Keratinocyte (primary cell): Measurements from ENCODE around the gene GADD45G. TPM values are rescaled to one million over a fixed set of nuclear protein-coding genes. Genes with fewer than 3 reads are reported as not detected.

ENCODE experiments used
- DNase-seq: peaks from one replicate; pipeline ENCODE4 v3.0.0-alpha.2; 2011; ENCODE audit warnings: low read depth, missing footprints, low spot score
- FAIRE-seq: peaks from 2 replicates; lab custom pipeline; 2011; peaks lifted over from hg19 to GRCh38; lab: Jason Lieb, UNC
- H2AFZ ChIP-seq: 2 replicates; pipeline ENCODE4 v1.6.0; 2012; ENCODE audit warnings: low read length, control low read depth, inconsistent platforms; ENCODE audit not compliant: control insufficient read depth
- H3K27ac ChIP-seq: 2 replicates; pipeline ENCODE4 v1.5.1; 2011; ENCODE audit warnings: low read length; ENCODE audit not compliant: control insufficient read depth, insufficient read depth
- H3K27me3 ChIP-seq: 3 replicates; pipeline ENCODE4 v1.6.0; 2011; ENCODE audit warnings: low read length; ENCODE audit not compliant: control insufficient read depth, insufficient read depth; ENCODE audit errors: extremely low read depth
- H3K36me3 ChIP-seq, 2 experiments: 2 replicates in 1 of 2; 3 replicates in 1 of 2; pipeline ENCODE4 v1.5.1; 2011; ENCODE audit warnings: low read length in 2 of 2, mild to moderate bottlenecking in 1 of 2; ENCODE audit not compliant: control insufficient read depth in 2 of 2, insufficient read depth in 2 of 2; ENCODE audit errors: extremely low read depth in 1 of 2
- H3K4me1 ChIP-seq: 3 replicates; pipeline ENCODE4 v1.5.1; 2011; ENCODE audit warnings: low read length; ENCODE audit not compliant: control insufficient read depth, insufficient read depth; ENCODE audit errors: extremely low read depth
- H3K4me2 ChIP-seq: 3 replicates; pipeline ENCODE4 v1.6.0; 2011; ENCODE audit warnings: low read depth, low read length; ENCODE audit not compliant: control insufficient read depth, insufficient read depth; ENCODE audit errors: extremely low read depth
- H3K4me3 ChIP-seq, 3 experiments: fragments of 200-600 bp in 1 of 3; sonication (generic) in 1 of 3; 2 replicates in 2 of 3; 3 replicates in 1 of 3; pipeline ENCODE4 v1.5.1; 2011 to 2016; ENCODE audit warnings: low read length in 3 of 3, mild to moderate bottlenecking in 3 of 3, control low read depth in 2 of 3, inconsistent platforms in 1 of 3, low read depth in 1 of 3, mixed read lengths in 1 of 3, mixed run types in 1 of 3, moderate library complexity in 1 of 3; ENCODE audit not compliant: control insufficient read depth in 2 of 3, insufficient read depth in 2 of 3; ENCODE audit errors: extremely low read depth in 1 of 3
- H3K79me2 ChIP-seq: 2 replicates; pipeline ENCODE4 v1.6.0; 2012; ENCODE audit warnings: low read length; ENCODE audit not compliant: control insufficient read depth, insufficient read depth
- H3K9ac ChIP-seq: 3 replicates; pipeline ENCODE4 v1.6.0; 2011; ENCODE audit warnings: low read length; ENCODE audit not compliant: control insufficient read depth, insufficient read depth; ENCODE audit errors: extremely low read depth
- H3K9me1 ChIP-seq: 3 replicates; pipeline ENCODE4 v1.6.0; 2011; ENCODE audit warnings: low read length; ENCODE audit not compliant: control insufficient read depth, insufficient read depth; ENCODE audit errors: extremely low read depth
- H3K9me3 ChIP-seq: 2 replicates; pipeline ENCODE4 v1.5.1; 2012; ENCODE audit warnings: low read depth, low read length; ENCODE audit not compliant: control insufficient read depth
- H4K20me1 ChIP-seq: 3 replicates; pipeline ENCODE4 v1.6.0; 2011; ENCODE audit warnings: low read length; ENCODE audit not compliant: control insufficient read depth, insufficient read depth; ENCODE audit errors: extremely low read depth
- EZH2 ChIP-seq: IDR thresholded peaks from one replicate; pipeline ENCODE4 v1.6.1; 2012; ENCODE audit warnings: inconsistent platforms, mild to moderate bottlenecking, low read length, moderate library complexity
- dilution Hi-C: fragments of 300-500 bp; cut with MboI; formaldehyde crosslinking; loops from one replicate; pipeline ENCODE4 v1.7.0; 2020; ENCODE audit warnings: low sequenced_read_pairs; ENCODE audit not compliant: extremely low pct_ligation_motif_present
- polyA plus RNA-seq, 5 experiments: library from polyadenylated mRNA; depleted of rRNA in 3 of 5; stranded (reverse) in 3 of 5; stranded (forward) in 1 of 5; unstranded in 1 of 5; fragments of >200 nt; gene quantifications; 1 replicate in 1 of 5; 2 replicates in 3 of 5; 3 replicates in 1 of 5; pipeline versions ENCODE4 v1.2.1 to v1.2.3, GENCODE V29; 2011 to 2012; ENCODE audit warnings: missing spikeins in 2 of 5, low read depth in 1 of 5, low replicate concordance in 1 of 5
- TF ChIP-seq, protein P1 (sequence below), 3 experiments: IDR thresholded peaks in 1 of 3; conservative IDR thresholded peaks in 1 of 3; optimal IDR thresholded peaks in 1 of 3; 2 replicates in 2 of 3; 3 replicates in 1 of 3; pipeline versions ENCODE3 to v1.5.1; 2011; ENCODE audit warnings: low read length in 3 of 3, mild to moderate bottlenecking in 3 of 3, moderate library complexity in 2 of 3, control low read depth in 1 of 3, inconsistent platforms in 1 of 3; ENCODE audit not compliant: insufficient read depth in 2 of 3; ENCODE audit errors: extremely low read depth in 1 of 3

Gene GADD45G
- polyA plus RNA-seq, 1 donor (not counting 4 experiments of a cell fraction or from before 2014, with no cell fraction given) = 0.05 TPM

- no peak for FAIRE-seq
- no peak for DNase-seq
- no peak overlapping the region for H2AFZ ChIP-seq
Measured at GRCh38 chr9:89603767-89604665, 796 bp upstream of the GADD45G start.

DNA sequence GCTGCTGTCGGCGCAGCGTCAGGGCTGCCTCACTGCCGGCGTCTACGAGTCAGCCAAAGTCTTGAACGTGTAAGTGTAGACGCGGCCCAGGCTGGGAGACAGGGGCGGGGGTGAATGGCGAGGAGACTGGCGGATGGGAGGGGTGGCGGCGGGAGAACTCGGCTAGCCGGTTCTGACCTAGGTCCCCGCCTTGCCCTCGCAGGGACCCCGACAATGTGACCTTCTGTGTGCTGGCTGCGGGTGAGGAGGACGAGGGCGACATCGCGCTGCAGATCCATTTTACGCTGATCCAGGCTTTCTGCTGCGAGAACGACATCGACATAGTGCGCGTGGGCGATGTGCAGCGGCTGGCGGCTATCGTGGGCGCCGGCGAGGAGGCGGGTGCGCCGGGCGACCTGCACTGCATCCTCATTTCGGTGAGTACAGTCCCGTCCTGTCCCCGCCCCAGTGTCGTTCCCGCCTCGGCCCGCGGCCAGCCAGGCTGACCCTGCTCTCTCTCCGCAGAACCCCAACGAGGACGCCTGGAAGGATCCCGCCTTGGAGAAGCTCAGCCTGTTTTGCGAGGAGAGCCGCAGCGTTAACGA, 745 bp downstream of the GADD45G start:
- Histone ChIP-seq H2AFZ (peak overlapping the region; percentile 76), H3K4me1 (peaks cover 29% of the 10 kb centered on the region), H3K4me3 (peak overlapping the region; percentile 44 to 56 (median 55)), H3K27me3 (peaks cover 38% of the 10 kb centered on the region), H3K9me3 (no peaks in the 10 kb centered on the region), H3K27ac (no peak overlapping the region), H3K79me2 (no peaks in the 10 kb centered on the region), H3K9ac (no peak overlapping the region), H3K36me3 (no peaks in the 10 kb centered on the region), H4K20me1 (no peaks in the 10 kb centered on the region), H3K4me2 (peak overlapping the region; percentile 83), H3K9me1 (no peaks in the 10 kb centered on the region)
- TF ChIP-seq, protein P1, sequence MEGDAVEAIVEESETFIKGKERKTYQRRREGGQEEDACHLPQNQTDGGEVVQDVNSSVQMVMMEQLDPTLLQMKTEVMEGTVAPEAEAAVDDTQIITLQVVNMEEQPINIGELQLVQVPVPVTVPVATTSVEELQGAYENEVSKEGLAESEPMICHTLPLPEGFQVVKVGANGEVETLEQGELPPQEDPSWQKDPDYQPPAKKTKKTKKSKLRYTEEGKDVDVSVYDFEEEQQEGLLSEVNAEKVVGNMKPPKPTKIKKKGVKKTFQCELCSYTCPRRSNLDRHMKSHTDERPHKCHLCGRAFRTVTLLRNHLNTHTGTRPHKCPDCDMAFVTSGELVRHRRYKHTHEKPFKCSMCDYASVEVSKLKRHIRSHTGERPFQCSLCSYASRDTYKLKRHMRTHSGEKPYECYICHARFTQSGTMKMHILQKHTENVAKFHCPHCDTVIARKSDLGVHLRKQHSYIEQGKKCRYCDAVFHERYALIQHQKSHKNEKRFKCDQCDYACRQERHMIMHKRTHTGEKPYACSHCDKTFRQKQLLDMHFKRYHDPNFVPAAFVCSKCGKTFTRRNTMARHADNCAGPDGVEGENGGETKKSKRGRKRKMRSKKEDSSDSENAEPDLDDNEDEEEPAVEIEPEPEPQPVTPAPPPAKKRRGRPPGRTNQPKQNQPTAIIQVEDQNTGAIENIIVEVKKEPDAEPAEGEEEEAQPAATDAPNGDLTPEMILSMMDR (optimal IDR thresholded peaks at IDR 0.05 in 1 of 3, IDR thresholded peaks at IDR 0.05 in 1 of 3, conservative IDR thresholded peaks at IDR 0.05 in 1 of 3; ENCODE audit: extremely low read depth in 1 of 3, insufficient read depth in 2 of 3, low read length in 3 of 3) = peak in 1 of 3 experiments; percentile 33
- TF ChIP-seq EZH2 = peak; percentile 18
- DNase-seq (no peak), FAIRE-seq (no peak)
- dilution Hi-C loops = loop anchor here (10.0 kb wide), 1 partner anchor 499 kb away; no protein-coding TSS in a partner anchor

More at GRCh38 chr9:89603767-89604665, 796 bp upstream of the GADD45G start:
- TF ChIP-seq, protein P1 (optimal IDR thresholded peaks at IDR 0.05 in 1 of 3, IDR thresholded peaks at IDR 0.05 in 1 of 3, conservative IDR thresholded peaks at IDR 0.05 in 1 of 3; ENCODE audit: extremely low read depth in 1 of 3, insufficient read depth in 2 of 3, low read length in 3 of 3) = peak; percentile 33 to 59 (median 51)
- TF ChIP-seq EZH2 = peak; percentile 43
- Histone ChIP-seq H3K79me2 (no peaks in the 10 kb centered on the region), H3K9me1 (no peaks in the 10 kb centered on the region), H3K4me3 (peak overlapping the region in 2 of 3 experiments; percentile 2 to 40), H3K9ac (no peak overlapping the region), H3K27me3 (peaks cover 41% of the 10 kb centered on the region), H4K20me1 (no peaks in the 10 kb centered on the region), H3K4me1 (peaks cover 29% of the 10 kb centered on the region), H3K36me3 (no peaks in the 10 kb centered on the region), H3K9me3 (no peaks in the 10 kb centered on the region), H3K27ac (no peak overlapping the region), H3K4me2 (peak overlapping the region; percentile 83)
- dilution Hi-C loops = loop anchor here (10.0 kb wide), 1 partner anchor 501 kb away; no protein-coding TSS in a partner anchor
